ENCODE results near the gene F13B.
"Not testable (repeated sequence)": the region's sequence is repeated elsewhere in the genome, so short reads cannot be mapped to it uniquely, and the experiment has no call there.

Gene F13B

DNA sequence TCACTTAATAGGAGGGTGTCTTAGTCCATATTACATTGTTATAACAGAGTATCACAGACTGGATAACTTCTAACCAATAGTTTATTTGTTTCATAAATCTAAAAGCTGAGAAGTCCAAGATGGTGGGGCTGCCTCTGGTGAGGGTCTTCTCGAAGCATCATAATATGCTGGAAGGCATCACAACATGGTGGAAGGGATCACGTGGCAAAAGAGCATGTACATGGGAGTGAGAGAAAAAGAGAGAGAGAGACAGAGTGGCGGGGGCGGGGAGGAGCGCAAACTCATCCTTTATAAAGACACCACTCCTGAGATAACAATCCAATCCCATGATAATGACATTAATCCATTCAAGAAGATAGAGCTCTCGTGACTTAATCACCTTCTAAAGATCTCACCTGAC, 58.2 kb downstream of the F13B start:
- TF ChIP-seq, protein P1, sequence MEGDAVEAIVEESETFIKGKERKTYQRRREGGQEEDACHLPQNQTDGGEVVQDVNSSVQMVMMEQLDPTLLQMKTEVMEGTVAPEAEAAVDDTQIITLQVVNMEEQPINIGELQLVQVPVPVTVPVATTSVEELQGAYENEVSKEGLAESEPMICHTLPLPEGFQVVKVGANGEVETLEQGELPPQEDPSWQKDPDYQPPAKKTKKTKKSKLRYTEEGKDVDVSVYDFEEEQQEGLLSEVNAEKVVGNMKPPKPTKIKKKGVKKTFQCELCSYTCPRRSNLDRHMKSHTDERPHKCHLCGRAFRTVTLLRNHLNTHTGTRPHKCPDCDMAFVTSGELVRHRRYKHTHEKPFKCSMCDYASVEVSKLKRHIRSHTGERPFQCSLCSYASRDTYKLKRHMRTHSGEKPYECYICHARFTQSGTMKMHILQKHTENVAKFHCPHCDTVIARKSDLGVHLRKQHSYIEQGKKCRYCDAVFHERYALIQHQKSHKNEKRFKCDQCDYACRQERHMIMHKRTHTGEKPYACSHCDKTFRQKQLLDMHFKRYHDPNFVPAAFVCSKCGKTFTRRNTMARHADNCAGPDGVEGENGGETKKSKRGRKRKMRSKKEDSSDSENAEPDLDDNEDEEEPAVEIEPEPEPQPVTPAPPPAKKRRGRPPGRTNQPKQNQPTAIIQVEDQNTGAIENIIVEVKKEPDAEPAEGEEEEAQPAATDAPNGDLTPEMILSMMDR (conservative IDR thresholded peaks at IDR 0.05; ENCODE audit: low read depth, low read length): no peak
- DNase-seq (ENCODE audit: low read depth): no peak
- H3K4me3 ChIP-seq (ENCODE audit: low read depth, low read length): no peak overlapping the region

DNA sequence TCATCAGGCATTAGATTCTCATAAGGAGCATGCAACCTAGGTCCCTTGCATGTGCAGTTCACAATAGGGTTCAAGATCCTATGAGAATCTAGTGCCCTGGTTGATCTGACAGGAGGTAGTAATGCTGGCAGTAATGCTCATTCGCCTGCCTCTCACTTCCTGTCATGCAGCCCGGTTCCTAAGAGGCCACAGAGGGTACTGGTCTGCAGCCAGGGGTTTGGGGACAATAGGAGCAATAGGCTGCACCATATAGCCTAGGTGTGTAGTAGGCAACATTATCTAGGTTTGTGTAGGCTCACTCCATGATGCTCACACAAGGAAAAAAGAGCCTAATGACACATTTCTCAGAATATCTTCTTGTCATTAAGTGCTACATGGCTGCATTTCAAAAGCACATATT, 63.9 kb downstream of the F13B start:
- H3K4me3 ChIP-seq (ENCODE audit: low read depth, low read length): no peak overlapping the region
- no peak for DNase-seq (ENCODE audit: low read depth)
- TF ChIP-seq, protein P1 (conservative IDR thresholded peaks at IDR 0.05; ENCODE audit: low read depth, low read length): no peak

DNA sequence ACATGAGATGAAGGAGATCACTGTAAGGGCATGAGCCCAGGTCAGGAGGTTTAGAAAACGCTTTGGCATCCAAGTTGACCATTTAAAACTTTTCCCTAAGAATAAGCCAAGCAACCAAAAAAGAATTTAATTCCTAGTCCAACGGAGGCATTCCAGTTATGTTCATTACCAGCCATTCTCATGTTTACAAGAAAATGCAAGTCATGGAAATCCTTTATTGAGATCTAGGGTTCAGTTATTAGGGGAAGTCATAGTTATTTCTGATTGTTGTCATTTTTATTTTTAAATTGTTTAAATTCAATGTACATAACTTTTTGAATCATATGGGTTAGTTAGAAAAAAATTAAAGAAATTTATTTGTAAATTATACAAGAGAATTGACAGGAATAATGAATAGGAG, 65.2 kb downstream of the F13B start:
- H3K4me3 ChIP-seq (ENCODE audit: low read depth, low read length): no peak overlapping the region
- TF ChIP-seq, protein P1 (conservative IDR thresholded peaks at IDR 0.05; ENCODE audit: low read depth, low read length): no peak
- DNase-seq (ENCODE audit: low read depth): no peak

DNA sequence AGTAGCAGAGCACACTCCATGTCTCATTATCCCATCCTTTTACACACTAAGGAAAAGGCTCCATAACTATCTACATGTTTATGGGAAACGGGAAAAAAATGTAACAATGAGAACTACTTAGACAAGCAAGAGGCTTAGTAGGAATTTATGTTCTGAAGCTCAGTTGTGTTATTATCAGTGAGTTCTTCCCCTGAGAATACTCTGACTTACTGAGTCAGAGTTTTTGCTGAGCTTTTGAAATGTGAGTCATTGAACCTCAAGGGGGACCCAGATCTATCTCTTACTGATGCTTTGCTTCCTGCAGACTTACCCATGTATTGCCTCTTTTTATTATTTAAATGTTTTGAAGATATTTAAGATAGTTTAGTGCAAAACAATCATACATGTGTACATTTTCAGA, 69.6 kb downstream of the F13B start:
- DNase-seq (ENCODE audit: low read depth): peak; percentile 87
- TF ChIP-seq, protein P1 (conservative IDR thresholded peaks at IDR 0.05; ENCODE audit: low read depth, low read length): peak; percentile 32
- no peak overlapping the region for H3K4me3 ChIP-seq (ENCODE audit: low read depth, low read length)

DNA sequence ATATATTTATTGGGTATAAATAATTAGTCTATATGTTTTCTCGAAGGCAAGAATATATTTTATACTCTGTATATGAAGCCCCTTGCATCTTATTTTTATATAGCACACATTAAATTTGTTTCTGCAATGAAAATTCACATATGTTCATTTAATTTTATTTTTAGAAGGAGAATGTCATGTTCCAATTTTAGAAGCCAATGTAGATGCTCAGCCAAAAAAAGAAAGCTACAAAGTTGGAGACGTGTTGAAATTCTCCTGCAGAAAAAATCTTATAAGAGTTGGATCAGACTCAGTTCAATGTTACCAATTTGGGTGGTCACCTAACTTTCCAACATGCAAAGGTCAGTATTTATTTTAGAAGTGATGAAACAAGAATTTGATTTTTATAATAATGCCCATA, 73.1 kb downstream of the F13B start:
- TF ChIP-seq, protein P1 (conservative IDR thresholded peaks at IDR 0.05; ENCODE audit: low read depth, low read length): no peak
- H3K4me3 ChIP-seq (ENCODE audit: low read depth, low read length): no peak overlapping the region

DNA sequence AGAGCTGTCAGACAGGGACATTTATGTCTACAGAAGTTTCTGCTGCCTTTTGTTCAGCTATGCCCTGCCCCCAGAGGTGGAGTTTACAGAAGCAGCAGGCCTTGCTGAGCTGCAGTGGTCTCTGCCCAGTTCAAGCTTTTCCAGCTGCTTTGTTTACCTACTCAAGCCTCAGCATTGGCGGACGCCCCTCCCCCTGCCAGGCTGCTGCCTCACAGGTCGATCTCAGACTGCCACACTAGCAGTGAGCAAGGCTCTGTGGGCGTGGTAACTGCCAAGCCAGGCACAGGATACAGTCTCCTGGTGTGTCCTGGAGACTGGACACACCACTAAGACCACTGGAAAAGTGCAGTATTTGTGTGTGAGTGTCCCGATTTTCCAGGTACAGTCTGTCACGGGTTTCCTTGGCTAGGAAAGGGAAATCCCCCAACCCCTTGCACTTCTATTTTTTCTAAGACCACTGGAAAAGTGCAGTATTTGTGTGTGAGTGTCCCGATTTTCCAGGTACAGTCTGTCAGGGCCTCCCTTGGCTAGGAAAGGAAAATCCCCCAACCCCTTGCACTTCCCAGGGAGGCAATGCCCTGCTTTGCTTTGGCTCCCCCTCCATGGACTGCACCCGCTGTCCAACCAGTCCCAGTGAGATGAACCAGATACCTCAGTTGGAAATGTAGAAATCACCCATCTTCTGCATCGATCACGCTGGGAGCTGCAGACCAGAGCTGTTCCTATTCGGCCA, 75.0 kb downstream of the F13B start:
- DNase-seq (ENCODE audit: low read depth): peak; percentile 16

More for the DNA sequence above, 73.1 kb downstream of the F13B start:
- DNase-seq (ENCODE audit: low read depth): no peak

More for the DNA sequence above, 75.0 kb downstream of the F13B start:
- H3K4me3 ChIP-seq (ENCODE audit: low read depth, low read length): not testable (repeated sequence)

Data from choroid plexus epithelial cell (primary cell).